SU-DHL-6 (cell line): ENCODE data around the gene CALML4.

ENCODE experiments used
- EZH2phosphoT487 ChIP-seq: fragments of 200-600 bp; sonication (generic), shearing (Covaris generic); conservative IDR thresholded peaks from 2 replicates; pipeline ENCODE4 v1.6.1; 2018; ENCODE audit warnings: mild to moderate bottlenecking, antibody characterized with exemption, low read length, moderate library complexity, mixed read lengths
- TF ChIP-seq, protein P1 (sequence below): fragments of 200-600 bp; sonication (generic); IDR thresholded peaks from one replicate; pipeline ENCODE4 v1.5.1; 2017; ENCODE audit warnings: antibody characterized with exemption, mild to moderate bottlenecking, low read length, moderate library complexity; ENCODE audit not compliant: insufficient read depth, poor library complexity, severe bottlenecking

DNA sequence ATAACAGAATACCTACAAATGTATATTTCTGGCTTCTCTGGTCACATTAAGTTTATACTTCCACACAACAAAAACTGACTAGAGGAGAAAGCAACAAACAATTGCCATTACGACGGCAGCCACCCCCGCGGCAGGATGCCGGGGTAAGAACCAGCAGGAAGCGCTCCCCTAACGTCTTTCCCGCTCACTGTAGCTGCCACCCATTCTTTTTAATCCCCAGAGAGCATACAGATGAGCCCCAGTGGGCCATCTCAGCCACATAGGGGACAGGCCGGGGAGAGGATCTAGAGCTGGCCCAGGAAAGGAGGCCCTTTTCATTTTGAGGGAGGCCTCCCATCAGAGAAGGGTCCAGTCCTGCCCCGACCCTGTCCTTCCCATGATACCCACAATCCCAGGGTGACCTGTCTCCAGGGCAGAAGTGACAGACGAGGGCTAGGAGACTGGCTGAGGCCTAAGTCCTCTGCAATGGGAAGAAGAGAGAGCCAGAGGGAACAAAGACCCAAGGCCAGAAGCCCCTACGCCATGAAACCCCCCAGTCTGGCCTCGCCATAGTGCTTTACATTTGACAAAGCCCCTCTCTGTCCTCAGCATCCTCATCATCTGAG, 3.6 kb upstream of the CALML4 start:
- TF ChIP-seq, protein P1, sequence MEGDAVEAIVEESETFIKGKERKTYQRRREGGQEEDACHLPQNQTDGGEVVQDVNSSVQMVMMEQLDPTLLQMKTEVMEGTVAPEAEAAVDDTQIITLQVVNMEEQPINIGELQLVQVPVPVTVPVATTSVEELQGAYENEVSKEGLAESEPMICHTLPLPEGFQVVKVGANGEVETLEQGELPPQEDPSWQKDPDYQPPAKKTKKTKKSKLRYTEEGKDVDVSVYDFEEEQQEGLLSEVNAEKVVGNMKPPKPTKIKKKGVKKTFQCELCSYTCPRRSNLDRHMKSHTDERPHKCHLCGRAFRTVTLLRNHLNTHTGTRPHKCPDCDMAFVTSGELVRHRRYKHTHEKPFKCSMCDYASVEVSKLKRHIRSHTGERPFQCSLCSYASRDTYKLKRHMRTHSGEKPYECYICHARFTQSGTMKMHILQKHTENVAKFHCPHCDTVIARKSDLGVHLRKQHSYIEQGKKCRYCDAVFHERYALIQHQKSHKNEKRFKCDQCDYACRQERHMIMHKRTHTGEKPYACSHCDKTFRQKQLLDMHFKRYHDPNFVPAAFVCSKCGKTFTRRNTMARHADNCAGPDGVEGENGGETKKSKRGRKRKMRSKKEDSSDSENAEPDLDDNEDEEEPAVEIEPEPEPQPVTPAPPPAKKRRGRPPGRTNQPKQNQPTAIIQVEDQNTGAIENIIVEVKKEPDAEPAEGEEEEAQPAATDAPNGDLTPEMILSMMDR = no peak
- TF ChIP-seq EZH2phosphoT487 = no peak
